HepG2 (cell line): ENCODE data around the gene RNF13. TPM values are rescaled to one million over a fixed set of nuclear protein-coding genes. Genes with fewer than 3 reads are reported as not detected.

Source experiments
- EED ChIP-seq: sonication (generic); formaldehyde crosslinking; IDR thresholded peaks from 2 replicates; pipeline ENCODE4 v1.5.0; 2020; ENCODE audit warnings: mild to moderate bottlenecking, missing genetic modification reagents
- HNRNPH1 ChIP-seq: fragments of 200-400 bp; formaldehyde crosslinking; optimal IDR thresholded peaks from 2 replicates; pipeline ENCODE3; 2017; ENCODE audit warnings: mild to moderate bottlenecking, low read depth, low read length
- HOXA9 ChIP-seq: sonication (generic); formaldehyde crosslinking; IDR thresholded peaks from 2 replicates; pipeline ENCODE4 v1.8.1; 2022; ENCODE audit warnings: missing genetic modification reagents, mild to moderate bottlenecking, moderate library complexity, borderline replicate concordance
- NONO ChIP-seq, 2 experiments: fragments of 450-650 bp in 1 of 2; sonication (generic) in 1 of 2; formaldehyde crosslinking in 1 of 2; IDR thresholded peaks in 1 of 2; conservative IDR thresholded peaks in 1 of 2; 2 replicates each; pipeline versions ENCODE4 v1.6.1 to v1.8.0; 2017 to 2022; ENCODE audit warnings: mild to moderate bottlenecking in 1 of 2, missing genetic modification reagents in 1 of 2, moderate library complexity in 1 of 2
- PHF21A ChIP-seq: sonication (generic); formaldehyde crosslinking; IDR thresholded peaks from 2 replicates; pipeline ENCODE4 v1.5.0; 2020; ENCODE audit warnings: mild to moderate bottlenecking, missing genetic modification reagents
- SMAD9 ChIP-seq: sonication (generic); formaldehyde crosslinking; IDR thresholded peaks from 2 replicates; pipeline ENCODE4 v1.5.1; 2020; ENCODE audit warnings: mild to moderate bottlenecking, missing genetic modification reagents
- SSRP1 ChIP-seq: IDR thresholded peaks from 2 replicates; pipeline ENCODE4 v1.6.1; 2016; ENCODE audit warnings: control low read depth
- TOE1 ChIP-seq: sonication (generic); formaldehyde crosslinking; IDR thresholded peaks from 2 replicates; pipeline ENCODE4 v1.4.0; 2020; ENCODE audit warnings: mild to moderate bottlenecking, missing genetic modification reagents
- ZMAT3 ChIP-seq: sonication (generic); formaldehyde crosslinking; conservative IDR thresholded peaks from 2 replicates; pipeline ENCODE4 v1.7.0; 2021; ENCODE audit warnings: missing genetic modification reagents
- ZNF263 ChIP-seq: sonication (generic); formaldehyde crosslinking; IDR thresholded peaks from 2 replicates; pipeline ENCODE4 v1.4.0; 2020; ENCODE audit warnings: missing genetic modification reagents
- ZNF446 ChIP-seq: sonication (generic); formaldehyde crosslinking; IDR thresholded peaks from 2 replicates; pipeline ENCODE4 v1.5.0; 2020; ENCODE audit warnings: mild to moderate bottlenecking, missing genetic modification reagents
- ZNF589 ChIP-seq: sonication (generic); formaldehyde crosslinking; conservative IDR thresholded peaks from 2 replicates; pipeline ENCODE4 v1.8.0; 2022; ENCODE audit warnings: mild to moderate bottlenecking, moderate library complexity, missing genetic modification reagents
- ZNF75D ChIP-seq: sonication (generic); formaldehyde crosslinking; IDR thresholded peaks from 2 replicates; pipeline ENCODE4 v1.8.1; 2023; ENCODE audit warnings: missing genetic modification reagents, mild to moderate bottlenecking, borderline replicate concordance
- ZNF766 ChIP-seq: sonication (generic); formaldehyde crosslinking; IDR thresholded peaks from 2 replicates; pipeline ENCODE4 v1.5.0; 2020; ENCODE audit warnings: missing genetic modification reagents, borderline replicate concordance
- polyA plus RNA-seq, 8 experiments: library from polyadenylated mRNA; depleted of rRNA in 3 of 8; stranded (reverse) in 7 of 8; unstranded in 1 of 8; fragments of >200 nt; fragmentation: Illumina TruSeq in 4 of 8; extraction: Trizol in 4 of 8; gene quantifications; 2 replicates each; pipeline versions ENCODE4 v1.2.1 to v1.2.3, GENCODE V29; 2011 to 2016; ENCODE audit warnings: low read depth in 4 of 8, missing spikeins in 1 of 8, mixed read lengths in 1 of 8; ENCODE audit not compliant: insufficient read depth in 1 of 8
- total RNA-seq, 5 experiments: library from RNA; depleted of rRNA; stranded (reverse); fragments of >200 nt; fragmentation: Illumina TruSeq; extraction: Trizol; gene quantifications; 2 replicates each; pipeline ENCODE4 v1.2.3, GENCODE V29; 2016; ENCODE audit warnings: low read depth in 1 of 5
- TF ChIP-seq, protein P1 (sequence below): sonication (generic); formaldehyde crosslinking; IDR thresholded peaks from 2 replicates; pipeline ENCODE4 v1.9.0; 2021; ENCODE audit warnings: missing genetic modification reagents, mild to moderate bottlenecking, borderline replicate concordance
- TF ChIP-seq, protein P2 (sequence below): sonication (generic); formaldehyde crosslinking; IDR thresholded peaks from 2 replicates; pipeline ENCODE4 v1.5.0; 2020; ENCODE audit warnings: mild to moderate bottlenecking, low read depth, missing genetic modification reagents, borderline replicate concordance
- TF ChIP-seq, protein P3 (sequence below): IDR thresholded peaks from 2 replicates; pipeline ENCODE4 v1.4.0; 2020; ENCODE audit warnings: mild to moderate bottlenecking, missing genetic modification reagents
- TF ChIP-seq, protein P4 (sequence below): sonication (generic); formaldehyde crosslinking; IDR thresholded peaks from 2 replicates; pipeline ENCODE4 v1.4.0; 2020; ENCODE audit warnings: missing genetic modification reagents

Gene RNF13
- total and polyA plus RNA-seq, 2 of the 13 experiments (the other 11 are each of a cell fraction or from before 2014, with no cell fraction given) = 39.8 to 46.0 TPM

DNA sequence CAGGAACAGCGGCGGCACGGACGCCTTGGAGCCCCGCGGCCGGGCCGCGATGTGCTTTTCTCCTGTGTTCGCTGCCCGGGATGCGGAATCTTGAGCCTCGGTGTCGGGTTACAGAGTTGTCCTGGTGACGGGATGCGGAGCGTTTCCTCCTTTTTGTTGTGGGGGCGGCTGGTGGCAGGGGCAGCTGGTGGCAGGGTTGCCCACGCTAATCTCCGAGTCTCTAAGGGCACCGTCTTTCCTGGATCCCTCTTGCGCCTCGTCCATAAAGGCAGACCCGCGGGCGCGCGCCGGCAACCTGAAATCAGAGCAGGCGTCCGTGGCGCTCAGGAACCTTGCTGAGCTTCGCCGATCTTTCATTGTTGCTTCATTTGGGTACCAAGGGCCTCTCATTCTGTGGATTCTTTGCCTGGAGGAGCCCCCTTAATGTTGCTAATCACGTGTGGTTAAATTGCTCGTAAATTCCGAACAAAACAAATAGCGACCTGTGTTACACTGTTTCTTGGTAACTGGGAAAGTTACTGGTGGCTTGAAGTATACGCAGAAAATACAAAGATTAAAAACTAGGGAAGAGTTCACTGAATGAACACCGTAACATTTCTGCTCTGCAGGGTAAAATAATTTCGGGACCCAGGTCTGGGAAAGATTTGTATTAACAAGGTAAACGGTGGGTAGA is 158.5 kb downstream of the RNF13 start (continued):
- TF ChIP-seq HOXA9 (CRISPR knock-in tag) (no peak), ZNF589 (CRISPR knock-in tag) (no peak), NONO (IDR thresholded peaks at IDR 0.05) (no peak), NONO (CRISPR knock-in tag; conservative IDR thresholded peaks at IDR 0.05) (no peak), HNRNPH1 (no peak), ZNF75D (CRISPR knock-in tag) (no peak), SSRP1 (CRISPR knock-in tag) (no peak), ZNF263 (CRISPR knock-in tag) (no peak), TOE1 (CRISPR knock-in tag) (no peak), ZNF446 (CRISPR knock-in tag) (no peak), ZMAT3 (CRISPR knock-in tag) (no peak), SMAD9 (CRISPR knock-in tag) (no peak), PHF21A (peak; percentile 56; the same call in 1 of the 2 replicates), ZNF766 (CRISPR knock-in tag) (peak; percentile 5; the same call in 1 of the 2 replicates), EED (CRISPR knock-in tag) (no peak)
- TF ChIP-seq, protein P1, sequence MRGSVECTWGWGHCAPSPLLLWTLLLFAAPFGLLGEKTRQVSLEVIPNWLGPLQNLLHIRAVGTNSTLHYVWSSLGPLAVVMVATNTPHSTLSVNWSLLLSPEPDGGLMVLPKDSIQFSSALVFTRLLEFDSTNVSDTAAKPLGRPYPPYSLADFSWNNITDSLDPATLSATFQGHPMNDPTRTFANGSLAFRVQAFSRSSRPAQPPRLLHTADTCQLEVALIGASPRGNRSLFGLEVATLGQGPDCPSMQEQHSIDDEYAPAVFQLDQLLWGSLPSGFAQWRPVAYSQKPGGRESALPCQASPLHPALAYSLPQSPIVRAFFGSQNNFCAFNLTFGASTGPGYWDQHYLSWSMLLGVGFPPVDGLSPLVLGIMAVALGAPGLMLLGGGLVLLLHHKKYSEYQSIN (CRISPR knock-in tag) = 0 out of 2 replicates have a peak, but pooled peaks have one; percentile 4
- TF ChIP-seq, protein P2, sequence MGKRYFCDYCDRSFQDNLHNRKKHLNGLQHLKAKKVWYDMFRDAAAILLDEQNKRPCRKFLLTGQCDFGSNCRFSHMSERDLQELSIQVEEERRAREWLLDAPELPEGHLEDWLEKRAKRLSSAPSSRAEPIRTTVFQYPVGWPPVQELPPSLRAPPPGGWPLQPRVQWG (CRISPR knock-in tag) = no peak
- TF ChIP-seq, protein P3, sequence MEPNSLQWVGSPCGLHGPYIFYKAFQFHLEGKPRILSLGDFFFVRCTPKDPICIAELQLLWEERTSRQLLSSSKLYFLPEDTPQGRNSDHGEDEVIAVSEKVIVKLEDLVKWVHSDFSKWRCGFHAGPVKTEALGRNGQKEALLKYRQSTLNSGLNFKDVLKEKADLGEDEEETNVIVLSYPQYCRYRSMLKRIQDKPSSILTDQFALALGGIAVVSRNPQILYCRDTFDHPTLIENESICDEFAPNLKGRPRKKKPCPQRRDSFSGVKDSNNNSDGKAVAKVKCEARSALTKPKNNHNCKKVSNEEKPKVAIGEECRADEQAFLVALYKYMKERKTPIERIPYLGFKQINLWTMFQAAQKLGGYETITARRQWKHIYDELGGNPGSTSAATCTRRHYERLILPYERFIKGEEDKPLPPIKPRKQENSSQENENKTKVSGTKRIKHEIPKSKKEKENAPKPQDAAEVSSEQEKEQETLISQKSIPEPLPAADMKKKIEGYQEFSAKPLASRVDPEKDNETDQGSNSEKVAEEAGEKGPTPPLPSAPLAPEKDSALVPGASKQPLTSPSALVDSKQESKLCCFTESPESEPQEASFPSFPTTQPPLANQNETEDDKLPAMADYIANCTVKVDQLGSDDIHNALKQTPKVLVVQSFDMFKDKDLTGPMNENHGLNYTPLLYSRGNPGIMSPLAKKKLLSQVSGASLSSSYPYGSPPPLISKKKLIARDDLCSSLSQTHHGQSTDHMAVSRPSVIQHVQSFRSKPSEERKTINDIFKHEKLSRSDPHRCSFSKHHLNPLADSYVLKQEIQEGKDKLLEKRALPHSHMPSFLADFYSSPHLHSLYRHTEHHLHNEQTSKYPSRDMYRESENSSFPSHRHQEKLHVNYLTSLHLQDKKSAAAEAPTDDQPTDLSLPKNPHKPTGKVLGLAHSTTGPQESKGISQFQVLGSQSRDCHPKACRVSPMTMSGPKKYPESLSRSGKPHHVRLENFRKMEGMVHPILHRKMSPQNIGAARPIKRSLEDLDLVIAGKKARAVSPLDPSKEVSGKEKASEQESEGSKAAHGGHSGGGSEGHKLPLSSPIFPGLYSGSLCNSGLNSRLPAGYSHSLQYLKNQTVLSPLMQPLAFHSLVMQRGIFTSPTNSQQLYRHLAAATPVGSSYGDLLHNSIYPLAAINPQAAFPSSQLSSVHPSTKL (CRISPR knock-in tag) = no peak
- TF ChIP-seq, protein P4, sequence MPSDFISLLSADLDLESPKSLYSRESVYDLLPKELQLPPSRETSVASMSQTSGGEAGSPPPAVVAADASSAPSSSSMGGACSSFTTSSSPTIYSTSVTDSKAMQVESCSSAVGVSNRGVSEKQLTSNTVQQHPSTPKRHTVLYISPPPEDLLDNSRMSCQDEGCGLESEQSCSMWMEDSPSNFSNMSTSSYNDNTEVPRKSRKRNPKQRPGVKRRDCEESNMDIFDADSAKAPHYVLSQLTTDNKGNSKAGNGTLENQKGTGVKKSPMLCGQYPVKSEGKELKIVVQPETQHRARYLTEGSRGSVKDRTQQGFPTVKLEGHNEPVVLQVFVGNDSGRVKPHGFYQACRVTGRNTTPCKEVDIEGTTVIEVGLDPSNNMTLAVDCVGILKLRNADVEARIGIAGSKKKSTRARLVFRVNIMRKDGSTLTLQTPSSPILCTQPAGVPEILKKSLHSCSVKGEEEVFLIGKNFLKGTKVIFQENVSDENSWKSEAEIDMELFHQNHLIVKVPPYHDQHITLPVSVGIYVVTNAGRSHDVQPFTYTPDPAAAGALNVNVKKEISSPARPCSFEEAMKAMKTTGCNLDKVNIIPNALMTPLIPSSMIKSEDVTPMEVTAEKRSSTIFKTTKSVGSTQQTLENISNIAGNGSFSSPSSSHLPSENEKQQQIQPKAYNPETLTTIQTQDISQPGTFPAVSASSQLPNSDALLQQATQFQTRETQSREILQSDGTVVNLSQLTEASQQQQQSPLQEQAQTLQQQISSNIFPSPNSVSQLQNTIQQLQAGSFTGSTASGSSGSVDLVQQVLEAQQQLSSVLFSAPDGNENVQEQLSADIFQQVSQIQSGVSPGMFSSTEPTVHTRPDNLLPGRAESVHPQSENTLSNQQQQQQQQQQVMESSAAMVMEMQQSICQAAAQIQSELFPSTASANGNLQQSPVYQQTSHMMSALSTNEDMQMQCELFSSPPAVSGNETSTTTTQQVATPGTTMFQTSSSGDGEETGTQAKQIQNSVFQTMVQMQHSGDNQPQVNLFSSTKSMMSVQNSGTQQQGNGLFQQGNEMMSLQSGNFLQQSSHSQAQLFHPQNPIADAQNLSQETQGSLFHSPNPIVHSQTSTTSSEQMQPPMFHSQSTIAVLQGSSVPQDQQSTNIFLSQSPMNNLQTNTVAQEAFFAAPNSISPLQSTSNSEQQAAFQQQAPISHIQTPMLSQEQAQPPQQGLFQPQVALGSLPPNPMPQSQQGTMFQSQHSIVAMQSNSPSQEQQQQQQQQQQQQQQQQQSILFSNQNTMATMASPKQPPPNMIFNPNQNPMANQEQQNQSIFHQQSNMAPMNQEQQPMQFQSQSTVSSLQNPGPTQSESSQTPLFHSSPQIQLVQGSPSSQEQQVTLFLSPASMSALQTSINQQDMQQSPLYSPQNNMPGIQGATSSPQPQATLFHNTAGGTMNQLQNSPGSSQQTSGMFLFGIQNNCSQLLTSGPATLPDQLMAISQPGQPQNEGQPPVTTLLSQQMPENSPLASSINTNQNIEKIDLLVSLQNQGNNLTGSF (CRISPR knock-in tag) = no peak
